Neural cell (in vitro differentiated cells): ENCODE results near the gene EYS. TPM values are rescaled to one million over a fixed set of nuclear protein-coding genes. Genes with fewer than 3 reads are reported as not detected.

Experiments used
- H2AFZ ChIP-seq: fragments of 200-600, 300-800 bp; sonication (generic), shearing (Covaris generic); 2 replicates; pipeline ENCODE4 v1.6.0; 2014; ENCODE audit warnings: low read depth, mild to moderate bottlenecking, antibody characterized with exemption, low read length, moderate library complexity
- H3F3A ChIP-seq: fragments of 200-600 bp; shearing (Covaris generic); 2 replicates; pipeline ENCODE4 v1.6.1; 2016; ENCODE audit warnings: mild to moderate bottlenecking, moderate library complexity, mixed read lengths, antibody characterized with exemption, low read length; ENCODE audit not compliant: insufficient read depth, poor library complexity, severe bottlenecking
- H3K27ac ChIP-seq: fragments of 200-600, 300-800 bp; sonication (generic), shearing (Covaris generic); 2 replicates; pipeline ENCODE4 v1.5.1; 2014; ENCODE audit warnings: mild to moderate bottlenecking, low read length, moderate library complexity
- H3K27me3 ChIP-seq: fragments of 300-800, 200-600 bp; sonication (generic), shearing (Covaris generic); 2 replicates; pipeline ENCODE4 v1.6.0; 2014; ENCODE audit warnings: mild to moderate bottlenecking, low read depth, low read length, moderate library complexity; ENCODE audit not compliant: insufficient read depth
- H3K36me3 ChIP-seq: fragments of 300-800, 200-600 bp; sonication (generic), shearing (Covaris generic); 2 replicates; pipeline ENCODE4 v1.5.1; 2014; ENCODE audit warnings: mild to moderate bottlenecking, antibody characterized with exemption, low read length, moderate library complexity; ENCODE audit not compliant: insufficient read depth
- H3K4me2 ChIP-seq: fragments of 300-800, 200-600 bp; sonication (generic), shearing (Covaris generic); 2 replicates; pipeline ENCODE4 v1.6.0; 2014; ENCODE audit warnings: mild to moderate bottlenecking, low read length
- H3K4me3 ChIP-seq: fragments of 300-800, 200-600 bp; sonication (generic), shearing (Covaris generic); 2 replicates; pipeline ENCODE4 v1.5.1; 2014; ENCODE audit warnings: mild to moderate bottlenecking, low read length, moderate library complexity
- H3K79me2 ChIP-seq: fragments of 200-600 bp; shearing (Covaris generic); replicated peaks from 2 replicates; pipeline ENCODE4 v1.6.0; 2014; ENCODE audit warnings: mild to moderate bottlenecking, low read length, moderate library complexity; ENCODE audit not compliant: insufficient read depth
- H3K9ac ChIP-seq: fragments of 300-800, 200-600 bp; sonication (generic), shearing (Covaris generic); 2 replicates; pipeline ENCODE4 v1.6.1; 2016; ENCODE audit warnings: mild to moderate bottlenecking, low read length, mixed read lengths
- H3K9me2 ChIP-seq: fragments of 200-600 bp; shearing (Covaris generic); 2 replicates; pipeline ENCODE4 v1.6.1; 2016; ENCODE audit warnings: mild to moderate bottlenecking, low read length, mixed read lengths; ENCODE audit not compliant: insufficient read depth
- H3K9me3 ChIP-seq: fragments of 200-600, 300-800 bp; sonication (generic), shearing (Covaris generic); 2 replicates; pipeline ENCODE4 v1.6.1; 2016; ENCODE audit warnings: mild to moderate bottlenecking, mixed run types, low read length, moderate library complexity, mixed read lengths
- H4K20me1 ChIP-seq: fragments of 200-600 bp; shearing (Covaris generic); 2 replicates; pipeline ENCODE4 v1.6.1; 2016; ENCODE audit warnings: mild to moderate bottlenecking, mixed run types; ENCODE audit not compliant: insufficient read depth
- CTCF ChIP-seq: fragments of 450-650 bp; IDR thresholded peaks from 2 replicates; pipeline ENCODE4 v1.5.1; 2014; ENCODE audit warnings: antibody characterized with exemption, mild to moderate bottlenecking, moderate library complexity; ENCODE audit not compliant: poor library complexity, severe bottlenecking
- EP300 ChIP-seq: fragments of 450-650 bp; conservative IDR thresholded peaks from 2 replicates; pipeline ENCODE4 v1.6.1; 2014; ENCODE audit warnings: antibody characterized with exemption, mild to moderate bottlenecking, moderate library complexity; ENCODE audit not compliant: poor library complexity, severe bottlenecking
- EZH2 ChIP-seq: fragments of 200-600, 300-800 bp; shearing (Covaris generic), sonication (generic); IDR thresholded peaks from 2 replicates; pipeline ENCODE4 v1.6.1; 2014; ENCODE audit warnings: antibody characterized with exemption, low read length, borderline replicate concordance, mild to moderate bottlenecking; ENCODE audit not compliant: insufficient read depth, poor library complexity, severe bottlenecking
- MXI1 ChIP-seq: fragments of 450-650 bp; conservative IDR thresholded peaks from 2 replicates; pipeline ENCODE4 v1.6.1; 2014; ENCODE audit warnings: antibody characterized with exemption, mild to moderate bottlenecking; ENCODE audit not compliant: poor library complexity, severe bottlenecking
- POLR2AphosphoS5 ChIP-seq: IDR thresholded peaks from 2 replicates; pipeline ENCODE4 v1.6.1; 2012
- RAD21 ChIP-seq: fragments of 450-650 bp; conservative IDR thresholded peaks from 2 replicates; pipeline ENCODE4 v1.6.1; 2014; ENCODE audit warnings: antibody characterized with exemption, mild to moderate bottlenecking, moderate library complexity
- REST ChIP-seq: IDR thresholded peaks from 2 replicates; pipeline ENCODE4 v1.6.1; 2012; ENCODE audit warnings: borderline replicate concordance
- SMC3 ChIP-seq: fragments of 450-650 bp; conservative IDR thresholded peaks from 2 replicates; pipeline ENCODE4 v1.6.1; 2014; ENCODE audit warnings: antibody characterized with exemption, mild to moderate bottlenecking, moderate library complexity; ENCODE audit not compliant: poor library complexity
- TAF1 ChIP-seq: IDR thresholded peaks from 2 replicates; pipeline ENCODE4 v1.6.1; 2012; ENCODE audit warnings: low read depth
- polyA plus RNA-seq: library from polyadenylated mRNA; depleted of rRNA; stranded (reverse); fragments of >200 nt; gene quantifications from 2 replicates; pipeline ENCODE4 v1.2.3, GENCODE V29; 2014

The EYS gene
- polyA plus RNA-seq, 1 donor from 2014 or later = 0.38 TPM

GRCh38 chr6:65045801-65046200 lies 661.2 kb downstream of the EYS start:
- Histone ChIP-seq H3K9me2 (no peaks in the 10 kb centered on the region), H2AFZ (no peak overlapping the region), H3K27ac (no peak overlapping the region), H3K9me3 (no peaks in the 10 kb centered on the region), H3F3A (no peaks in the 10 kb centered on the region), H4K20me1 (no peaks in the 10 kb centered on the region), H3K27me3 (no peaks in the 10 kb centered on the region), H3K4me2 (no peak overlapping the region), H3K9ac (no peak overlapping the region), H3K79me2 (no peaks in the 10 kb centered on the region), H3K36me3 (no peaks in the 10 kb centered on the region), H3K4me3 (no peak overlapping the region)
- TF ChIP-seq POLR2AphosphoS5 (no peak), EP300 (no peak), EZH2 (no peak), REST (no peak), TAF1 (no peak), CTCF (no peak)

- no peak overlapping the region for H3K4me3 ChIP-seq
- TF ChIP-seq REST (no peak), TAF1 (no peak), SMC3 (no peak), RAD21 (no peak), EP300 (no peak), MXI1 (no peak), EZH2 (no peak), CTCF (no peak)
- no peaks in the 10 kb centered on the region for H3K9me2 ChIP-seq
- no peak overlapping the region for H3K27ac ChIP-seq
- no peaks in the 10 kb centered on the region for H3K9me3 ChIP-seq
- no peak overlapping the region for H3K9ac ChIP-seq
- no peaks in the 10 kb centered on the region for H3K27me3 ChIP-seq
- no peak overlapping the region for H2AFZ ChIP-seq
- no peak overlapping the region for H3K4me2 ChIP-seq
- H4K20me1 ChIP-seq = no peaks in the 10 kb centered on the region
- no peaks in the 10 kb centered on the region for H3F3A ChIP-seq
- H3K79me2 ChIP-seq = no peaks in the 10 kb centered on the region
- no peaks in the 10 kb centered on the region for H3K36me3 ChIP-seq
These were observed 693.0 kb downstream of the EYS start for GRCh38 chr6:65014006-65014405.
